DOHH2 (cell line): ENCODE measurements around the gene MFN1.

ENCODE experiments used
- H3F3A ChIP-seq: fragments of 200-600 bp; sonication (generic), shearing (Covaris generic); 2 replicates; pipeline ENCODE4 v1.6.0; 2016; ENCODE audit warnings: antibody characterized with exemption, mild to moderate bottlenecking; ENCODE audit not compliant: control insufficient read depth, insufficient read depth
- H3K27ac ChIP-seq: fragments of 200-600 bp; sonication (generic); 2 replicates; pipeline ENCODE4 v1.5.1; 2014; ENCODE audit warnings: low read depth, mild to moderate bottlenecking, low read length, moderate library complexity
- H3K27me3 ChIP-seq: fragments of 200-600 bp; sonication (generic); 2 replicates; pipeline ENCODE4 v1.6.1; 2014; ENCODE audit warnings: mild to moderate bottlenecking, low read length, mixed read lengths; ENCODE audit not compliant: control insufficient read depth
- H3K36me3 ChIP-seq: fragments of 200-600 bp; sonication (generic); 2 replicates; pipeline ENCODE4 v1.6.1; 2014; ENCODE audit warnings: mild to moderate bottlenecking, low read length, moderate library complexity, mixed read lengths; ENCODE audit not compliant: control insufficient read depth
- H3K4me1 ChIP-seq: fragments of 200-600 bp; sonication (generic); 2 replicates; pipeline ENCODE4 v1.6.1; 2014; ENCODE audit warnings: mild to moderate bottlenecking, low read length, mixed read lengths; ENCODE audit not compliant: control insufficient read depth
- H3K4me2 ChIP-seq: fragments of 200-600 bp; sonication (generic); 2 replicates; pipeline ENCODE4 v1.6.0; 2014; ENCODE audit warnings: mild to moderate bottlenecking, low read length, moderate library complexity
- H3K4me3 ChIP-seq: fragments of 200-600 bp; sonication (generic); 2 replicates; pipeline ENCODE4 v1.5.1; 2014; ENCODE audit warnings: mild to moderate bottlenecking, low read length, mixed read lengths
- H3K79me2 ChIP-seq: fragments of 200-600 bp; sonication (generic); 2 replicates; pipeline ENCODE4 v1.6.1; 2014; ENCODE audit warnings: mild to moderate bottlenecking, low read length, mixed read lengths; ENCODE audit not compliant: control insufficient read depth
- H3K9me2 ChIP-seq: fragments of 200-600 bp; sonication (generic); replicated peaks from 2 replicates; pipeline ENCODE4 v1.6.1; 2014; ENCODE audit warnings: mild to moderate bottlenecking, low read length, mixed read lengths; ENCODE audit not compliant: control insufficient read depth
- H3K9me3 ChIP-seq: fragments of 200-600 bp; sonication (generic); 2 replicates; pipeline ENCODE4 v1.6.1; 2014; ENCODE audit warnings: antibody characterized with exemption, low read length, mixed read lengths; ENCODE audit not compliant: control insufficient read depth, insufficient read depth
- H4K20me1 ChIP-seq: fragments of 200-600 bp; sonication (generic); 2 replicates; pipeline ENCODE4 v1.6.0; 2014; ENCODE audit warnings: low read depth, mild to moderate bottlenecking, antibody characterized with exemption, low read length, moderate library complexity; ENCODE audit not compliant: control insufficient read depth, insufficient read depth
- EZH2phosphoT487 ChIP-seq: fragments of 200-600 bp; sonication (generic); IDR thresholded peaks from 2 replicates; pipeline ENCODE4 v1.6.1; 2017; ENCODE audit warnings: borderline replicate concordance, mild to moderate bottlenecking, antibody characterized with exemption, low read length, moderate library complexity, mixed read lengths
- TF ChIP-seq, protein P1 (sequence below): fragments of 200-600 bp; sonication (generic); IDR thresholded peaks from one replicate; pipeline ENCODE4 v1.5.1; 2014; ENCODE audit warnings: antibody characterized with exemption, mild to moderate bottlenecking, low read depth, low read length; ENCODE audit not compliant: poor library complexity, severe bottlenecking

Gene MFN1

DNA sequence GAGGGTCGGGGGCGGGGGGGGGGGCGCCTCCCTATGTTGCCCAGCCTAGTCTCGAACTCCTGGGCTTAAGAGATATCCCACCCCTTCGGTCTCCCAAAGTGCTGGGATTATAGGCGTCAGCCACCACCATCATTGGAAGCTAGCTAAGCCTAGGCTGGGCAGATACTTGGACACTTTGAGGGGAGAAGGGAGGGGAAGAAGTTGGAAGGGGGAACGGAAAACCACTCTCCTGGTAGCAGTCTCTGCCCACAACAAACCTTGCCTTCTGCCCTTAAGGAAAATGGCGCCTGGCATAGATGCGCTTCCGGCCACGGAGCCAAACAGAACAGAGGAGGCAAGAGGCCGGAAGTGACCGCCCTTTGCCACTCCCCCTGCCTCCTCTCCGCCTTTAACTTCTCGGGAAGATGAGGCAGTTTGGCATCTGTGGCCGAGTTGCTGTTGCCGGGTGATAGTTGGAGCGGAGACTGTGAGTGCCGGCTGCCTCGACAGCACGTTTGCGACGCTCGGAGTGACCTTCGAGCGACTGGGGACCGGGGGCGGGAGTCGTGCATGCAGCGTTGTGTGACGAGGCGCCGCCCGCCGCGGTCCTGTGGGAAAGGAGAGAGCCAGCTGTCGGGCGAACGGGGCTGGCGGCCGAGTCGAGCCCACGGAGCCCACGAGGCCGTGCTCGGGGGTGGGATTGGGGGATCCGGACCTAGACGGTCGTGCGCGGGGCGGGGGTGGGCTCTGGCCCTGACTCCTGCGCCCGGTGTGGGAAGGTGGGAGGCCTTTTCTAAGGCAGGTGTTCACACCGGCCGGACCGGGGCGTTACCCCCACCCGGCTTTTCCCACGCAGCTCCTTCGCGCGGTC, at the start of gene MFN1:
TSS of gene MFN1 (plus strand) at position 365 of the 850 bp plus-strand sequence. CDS start 1,143 bp downstream, outside the sequence.
- peak within 1 kb of the TSS; percentile 85 for H3K4me3 ChIP-seq
- H3K9me2 ChIP-seq, result no peaks in the 10 kb centered on the region
- peak within 1 kb of the TSS; percentile 87 for H3K4me2 ChIP-seq
- H3K9me3 ChIP-seq, result no peaks in the 10 kb centered on the region
- peaks cover 38% of the 10 kb centered on the region for H3K79me2 ChIP-seq
- no peak for TF ChIP-seq EZH2phosphoT487
- TF ChIP-seq, protein P1, sequence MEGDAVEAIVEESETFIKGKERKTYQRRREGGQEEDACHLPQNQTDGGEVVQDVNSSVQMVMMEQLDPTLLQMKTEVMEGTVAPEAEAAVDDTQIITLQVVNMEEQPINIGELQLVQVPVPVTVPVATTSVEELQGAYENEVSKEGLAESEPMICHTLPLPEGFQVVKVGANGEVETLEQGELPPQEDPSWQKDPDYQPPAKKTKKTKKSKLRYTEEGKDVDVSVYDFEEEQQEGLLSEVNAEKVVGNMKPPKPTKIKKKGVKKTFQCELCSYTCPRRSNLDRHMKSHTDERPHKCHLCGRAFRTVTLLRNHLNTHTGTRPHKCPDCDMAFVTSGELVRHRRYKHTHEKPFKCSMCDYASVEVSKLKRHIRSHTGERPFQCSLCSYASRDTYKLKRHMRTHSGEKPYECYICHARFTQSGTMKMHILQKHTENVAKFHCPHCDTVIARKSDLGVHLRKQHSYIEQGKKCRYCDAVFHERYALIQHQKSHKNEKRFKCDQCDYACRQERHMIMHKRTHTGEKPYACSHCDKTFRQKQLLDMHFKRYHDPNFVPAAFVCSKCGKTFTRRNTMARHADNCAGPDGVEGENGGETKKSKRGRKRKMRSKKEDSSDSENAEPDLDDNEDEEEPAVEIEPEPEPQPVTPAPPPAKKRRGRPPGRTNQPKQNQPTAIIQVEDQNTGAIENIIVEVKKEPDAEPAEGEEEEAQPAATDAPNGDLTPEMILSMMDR, result no peak
- H3K27me3 ChIP-seq, result no peaks in the 10 kb centered on the region
- no peaks in the 10 kb centered on the region for H4K20me1 ChIP-seq
- peaks cover 25% of the 10 kb centered on the region for H3K4me1 ChIP-seq
- peaks cover 23% of the 10 kb centered on the region; the same call in 1 of the 2 replicates for H3F3A ChIP-seq
- peak within 1 kb of the TSS; percentile 66 for H3K27ac ChIP-seq
- H3K36me3 ChIP-seq, result peaks cover 36% of the 10 kb centered on the region

DNA sequence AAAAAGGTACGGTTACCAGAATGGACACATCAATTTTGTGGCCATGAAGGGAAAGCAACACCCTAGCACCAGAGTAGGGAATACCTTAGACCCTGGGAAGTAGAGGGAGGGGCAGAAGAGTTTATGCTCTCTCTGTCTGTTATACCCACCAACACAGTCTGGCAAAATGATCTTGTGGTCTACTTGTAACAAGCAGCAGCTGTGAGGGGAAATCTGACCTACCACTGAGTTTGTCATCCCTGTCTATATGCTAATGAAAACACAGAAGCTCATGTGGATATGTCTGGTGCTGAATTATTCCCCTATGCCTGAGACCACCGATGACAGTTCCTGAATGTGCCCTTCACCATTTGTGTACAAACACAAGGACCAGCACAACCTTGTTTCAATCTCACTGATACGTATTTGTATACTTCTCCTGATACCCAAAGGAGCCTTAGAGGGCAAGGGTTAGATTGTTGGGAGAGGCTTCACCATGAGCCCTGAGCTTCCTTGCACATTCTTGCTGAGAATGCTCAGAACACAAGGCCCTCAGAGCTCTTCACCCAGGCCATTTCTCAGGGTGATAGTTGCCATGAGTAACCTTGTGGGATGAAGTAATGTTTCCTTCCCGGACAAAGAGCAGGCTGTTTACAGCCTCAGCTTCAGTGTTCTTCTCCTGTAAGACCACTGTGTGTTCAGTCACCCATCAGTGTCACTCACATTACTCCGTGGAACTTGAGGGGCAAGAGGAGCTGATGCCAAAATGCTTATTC, 49.4 kb upstream of the MFN1 start:
- Histone ChIP-seq H3K4me3 (no peak overlapping the region), H3K79me2 (no peaks in the 10 kb centered on the region)

DNA sequence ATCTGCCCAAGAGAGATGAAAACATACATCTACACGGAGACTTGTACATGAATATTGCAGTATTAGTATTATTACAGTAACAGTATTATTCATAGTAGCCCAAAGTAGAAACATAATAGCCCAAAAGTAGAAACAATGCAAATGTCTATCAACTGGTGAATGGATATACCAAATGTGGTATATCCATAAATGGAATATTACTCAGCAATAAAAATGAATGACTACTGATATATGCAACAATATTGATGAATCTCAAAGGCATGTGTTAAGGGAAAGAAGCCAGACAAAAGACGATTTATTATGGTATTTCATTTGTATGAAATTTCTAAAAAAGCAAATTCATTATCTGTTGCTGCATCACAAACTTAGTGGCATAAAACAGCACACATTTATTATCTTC, 48.2 kb upstream of the MFN1 start:
- no peak overlapping the region for H3K4me2 ChIP-seq
- H3K79me2 ChIP-seq, result no peaks in the 10 kb centered on the region
- H3K9me3 ChIP-seq, result no peaks in the 10 kb centered on the region
- no peak overlapping the region for H3K4me3 ChIP-seq
- no peaks in the 10 kb centered on the region for H3K36me3 ChIP-seq
- no peak overlapping the region for H3K27ac ChIP-seq
- TF ChIP-seq EZH2phosphoT487, result no peak
- TF ChIP-seq, protein P1, result no peak
- no peaks in the 10 kb centered on the region for H3K4me1 ChIP-seq
- no peaks in the 10 kb centered on the region for H3K27me3 ChIP-seq
- H4K20me1 ChIP-seq, result no peaks in the 10 kb centered on the region
- H3K9me2 ChIP-seq, result no peaks in the 10 kb centered on the region; the same call in 1 of the 2 replicates
- no peaks in the 10 kb centered on the region for H3F3A ChIP-seq

More for the DNA sequence above, 49.4 kb upstream of the MFN1 start:
- H3K9me3 ChIP-seq, result no peaks in the 10 kb centered on the region
- H3K4me1 ChIP-seq, result no peaks in the 10 kb centered on the region
- no peaks in the 10 kb centered on the region for H4K20me1 ChIP-seq
- no peaks in the 10 kb centered on the region; the same call in 1 of the 2 replicates for H3K9me2 ChIP-seq
- TF ChIP-seq, protein P1, result no peak
- no peak for TF ChIP-seq EZH2phosphoT487
- H3F3A ChIP-seq, result no peaks in the 10 kb centered on the region
- H3K27me3 ChIP-seq, result no peaks in the 10 kb centered on the region
- no peak overlapping the region for H3K27ac ChIP-seq
- no peak overlapping the region for H3K4me2 ChIP-seq
- no peaks in the 10 kb centered on the region for H3K36me3 ChIP-seq
